IMR-90 (cell line): Measurements from ENCODE around the gene KRTCAP2. TPM values are rescaled to one million over a fixed set of nuclear protein-coding genes. Genes with fewer than 3 reads are reported as not detected.

Experiments
- ATAC-seq: fragments of 200-7000 bp; cut with Tn5 transposase; 2 replicates; pipeline ENCODE4 v1.9.1; 2020; ENCODE audit warnings: low read depth, mild to moderate bottlenecking, moderate library complexity
- BruUV-seq: library from RNA; stranded (reverse); fragments of 400-500 nt; replicated peaks from 2 replicates; lab custom pipeline; 2021; lab: Mats Ljungman, UMichigan
- CTCF ChIA-PET: fragments of 300-600 bp; formaldehyde crosslinking; extraction: SDS; loops from one replicate; lab custom pipeline; 2021; ENCODE audit warnings: antibody characterized with exemption; lab: Yijun Ruan, JAX
- POLR2A ChIA-PET: fragments of 300-600 bp; sonication (Branson Sonifier 250); formaldehyde crosslinking; loops from one replicate; lab custom pipeline; 2022; ENCODE audit warnings: antibody characterized with exemption; ENCODE audit not compliant: unreplicated experiment; lab: Charles Lee
- DNase-seq: peaks from one replicate; pipeline ENCODE4 v3.0.0; 2013
- H2AFZ ChIP-seq: replicated peaks from 2 replicates; pipeline ENCODE3; 2013; ENCODE audit warnings: low read length, mild to moderate bottlenecking; ENCODE audit not compliant: poor library complexity
- H2AK5ac ChIP-seq: 2 replicates; pipeline ENCODE4 v1.6.1; 2013; ENCODE audit warnings: low read depth, low read length, inconsistent platforms
- H2AK9ac ChIP-seq: replicated peaks from 2 replicates; pipeline ENCODE3; 2013; ENCODE audit warnings: mild to moderate bottlenecking, low read depth, low read length, moderate library complexity; ENCODE audit not compliant: poor library complexity
- H2BK120ac ChIP-seq: 2 replicates; pipeline ENCODE4 v1.6.1; 2013; ENCODE audit warnings: low read depth, low read length, inconsistent platforms
- H2BK15ac ChIP-seq: 3 replicates; pipeline ENCODE4 v1.6.1; 2013; ENCODE audit warnings: low read depth, low read length, inconsistent platforms
- H2BK20ac ChIP-seq: 2 replicates; pipeline ENCODE4 v1.6.1; 2013; ENCODE audit warnings: low read depth, mild to moderate bottlenecking, inconsistent platforms, low read length, moderate library complexity
- H2BK5ac ChIP-seq: 2 replicates; pipeline ENCODE4 v1.6.1; 2013; ENCODE audit warnings: mild to moderate bottlenecking, low read depth, low read length, inconsistent platforms; ENCODE audit not compliant: poor library complexity, severe bottlenecking
- H3K14ac ChIP-seq: replicated peaks from 2 replicates; pipeline ENCODE4 v1.6.1; 2013; ENCODE audit warnings: low read depth, low read length, inconsistent platforms
- H3K18ac ChIP-seq: 2 replicates; pipeline ENCODE4 v1.6.1; 2013; ENCODE audit warnings: low read depth, low read length, control low read depth
- H3K23ac ChIP-seq: 2 replicates; pipeline ENCODE4 v1.6.1; 2013; ENCODE audit warnings: low read depth, low read length, inconsistent platforms
- H3K27ac ChIP-seq: 2 replicates; pipeline ENCODE4 v1.5.1; 2013; ENCODE audit warnings: mild to moderate bottlenecking, control low read depth, low read length; ENCODE audit not compliant: insufficient read depth
- H3K27me3 ChIP-seq: 2 replicates; pipeline ENCODE4 v1.6.1; 2013; ENCODE audit warnings: low read length; ENCODE audit not compliant: control insufficient read depth, insufficient read depth
- H3K36me3 ChIP-seq: 2 replicates; pipeline ENCODE4 v1.6.1; 2013; ENCODE audit warnings: low read length, mixed read lengths; ENCODE audit not compliant: control insufficient read depth, insufficient read depth
- H3K4ac ChIP-seq: 2 replicates; pipeline ENCODE4 v1.6.1; 2013; ENCODE audit warnings: low read depth, low read length, inconsistent platforms
- H3K4me1 ChIP-seq: 2 replicates; pipeline ENCODE4 v1.6.1; 2013; ENCODE audit warnings: low read length, mixed read lengths; ENCODE audit not compliant: control insufficient read depth, insufficient read depth
- H3K4me2 ChIP-seq: 2 replicates; pipeline ENCODE4 v1.6.1; 2013; ENCODE audit warnings: low read depth, mild to moderate bottlenecking, control low read depth, low read length, moderate library complexity
- H3K4me3 ChIP-seq: 2 replicates; pipeline ENCODE4 v1.5.1; 2013; ENCODE audit warnings: low read depth, mild to moderate bottlenecking, control low read depth, low read length, moderate library complexity; ENCODE audit not compliant: insufficient read depth
- H3K56ac ChIP-seq: 2 replicates; pipeline ENCODE4 v1.6.1; 2013; ENCODE audit warnings: low read length, inconsistent platforms; ENCODE audit not compliant: insufficient read depth; ENCODE audit errors: extremely low read depth
- H3K79me1 ChIP-seq, 2 experiments: 2 replicates each; pipeline ENCODE4 v1.6.1; 2013; ENCODE audit warnings: low read length in 2 of 2, inconsistent platforms in 1 of 2, low read depth in 1 of 2
- H3K9ac ChIP-seq: 2 replicates; pipeline ENCODE4 v1.6.1; 2013; ENCODE audit warnings: low read depth, low read length, control low read depth
- H3K9me1 ChIP-seq: 2 replicates; pipeline ENCODE4 v1.6.1; 2013; ENCODE audit warnings: low read length, inconsistent platforms; ENCODE audit not compliant: insufficient read depth
- H3K9me3 ChIP-seq: 2 replicates; pipeline ENCODE4 v1.6.1; 2013; ENCODE audit warnings: low read length; ENCODE audit not compliant: control insufficient read depth, insufficient read depth
- H4K20me1 ChIP-seq: 2 replicates; pipeline ENCODE4 v1.6.1; 2013; ENCODE audit warnings: low read length, inconsistent platforms; ENCODE audit not compliant: insufficient read depth
- H4K5ac ChIP-seq: 2 replicates; pipeline ENCODE4 v1.6.1; 2013; ENCODE audit warnings: mild to moderate bottlenecking, low read depth, low read length, control low read depth
- H4K8ac ChIP-seq, 2 experiments: 2 replicates each; pipeline ENCODE4 v1.6.1; 2013; ENCODE audit warnings: low read depth in 2 of 2, low read length in 2 of 2, control low read depth in 1 of 2, inconsistent platforms in 1 of 2
- H4K91ac ChIP-seq: 2 replicates; pipeline ENCODE4 v1.6.1; 2013; ENCODE audit warnings: low read depth, low read length, inconsistent platforms; ENCODE audit not compliant: insufficient read depth
- FOS ChIP-seq: fragments of 150-350 bp; IDR thresholded peaks from 2 replicates; pipeline ENCODE4 v1.6.1; 2016; ENCODE audit warnings: low read depth, low read length
- MXI1 ChIP-seq: IDR thresholded peaks from 2 replicates; pipeline ENCODE4 v1.6.1; 2012; ENCODE audit warnings: low read depth, mild to moderate bottlenecking, low read length, moderate library complexity, borderline replicate concordance
- POLR2A ChIP-seq: IDR thresholded peaks from 2 replicates; pipeline ENCODE4 v1.6.1; 2012; ENCODE audit warnings: mild to moderate bottlenecking, low read depth, low read length
- RCOR1 ChIP-seq: IDR thresholded peaks from 2 replicates; pipeline ENCODE4 v1.6.1; 2012; ENCODE audit warnings: mild to moderate bottlenecking, low read length, improper control_type of control experiment; ENCODE audit not compliant: insufficient replicate concordance
- SMC3 ChIP-seq: fragments of 150-350 bp; IDR thresholded peaks from 2 replicates; pipeline ENCODE4 v1.6.1; 2016; ENCODE audit warnings: low read depth, mild to moderate bottlenecking, antibody characterized with exemption, low read length, moderate library complexity
- WGBS, 2 experiments: methylation state at CpG; one replicate each; pipeline versions ENCODE4 v1.1.5 to v1.1.7; 2013; ENCODE audit warnings: missing lambda C conversion rate in 2 of 2; ENCODE audit not compliant: insufficient read length in 1 of 2; ENCODE audit errors: extremely low coverage in 2 of 2; 5-methylcytosine and 5-hydroxymethylcytosine counted together
- dilution Hi-C: fragments of 300-500 bp; cut with HindIII; formaldehyde crosslinking; loops from one replicate; pipeline ENCODE4 v1.14.3; 2018; ENCODE audit warnings: low sequenced_read_pairs; ENCODE audit not compliant: unreplicated experiment
- in situ Hi-C: fragments of 300-500 bp; cut with MboI; formaldehyde crosslinking; loops from 3 replicates; pipeline ENCODE4 v1.14.3; 2019; ENCODE audit warnings: low sequenced_read_pairs, inconsistent platforms, mixed read lengths
- intact Hi-C: fragments of 100-400 bp; cut with micrococcal nuclease; formaldehyde crosslinking; loops from 2 replicates; pipeline ENCODE4 v1.10.0; 2022
- polyA plus RNA-seq, 3 experiments: library from polyadenylated mRNA; depleted of rRNA; stranded (reverse); fragments of >200 nt; gene quantifications; 2 replicates each; pipeline ENCODE4 v1.2.3, GENCODE V29; 2012; ENCODE audit warnings: low replicate concordance in 1 of 3
- total RNA-seq: library from RNA; depleted of rRNA; stranded (reverse); fragments of >200 nt; gene quantifications from 2 replicates; pipeline ENCODE4 v1.2.3, GENCODE V29; 2012
- TF ChIP-seq, protein P1 (sequence below): fragments of 150-350 bp; IDR thresholded peaks from 2 replicates; pipeline ENCODE4 v1.6.1; 2016; ENCODE audit warnings: low read depth, mild to moderate bottlenecking, low read length, moderate library complexity, borderline replicate concordance
- TF ChIP-seq, protein P2 (sequence below): conservative IDR thresholded peaks from 2 replicates; pipeline ENCODE4 v1.5.1; 2012; ENCODE audit warnings: mild to moderate bottlenecking, low read depth, low read length, improper control_type of control experiment

The KRTCAP2 gene
- total and polyA plus RNA-seq, 2 of the 4 experiments (the other 2 are of a cell fraction), result 76.7 to 232 TPM

DNA sequence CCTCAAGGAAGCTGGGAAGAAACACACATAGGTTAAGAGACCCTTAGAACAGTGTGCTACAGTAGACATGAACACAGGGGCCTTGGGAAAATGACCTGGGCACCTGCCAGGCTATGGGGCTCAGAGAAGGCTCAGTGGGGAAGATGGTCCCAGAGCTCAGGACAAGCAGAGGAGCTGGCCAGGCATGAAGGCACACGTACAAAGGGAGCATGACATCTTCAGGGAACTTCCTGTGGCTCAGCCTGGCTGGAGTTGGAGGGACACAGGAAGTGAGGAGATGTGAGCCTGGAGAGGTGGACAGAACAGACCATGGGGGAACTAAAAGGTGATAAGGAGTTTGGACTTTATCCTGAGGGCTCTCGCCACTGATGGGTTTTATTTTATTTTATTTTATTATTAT lies 41.2 kb downstream of the KRTCAP2 start:
- intact Hi-C loops, result no loop called here
- no TSS peak for BruUV-seq
- Histone ChIP-seq H3K56ac (no peak overlapping the region), H4K8ac (no peak overlapping the region), H3K4me1 (peaks cover 23% of the 10 kb centered on the region), H3K18ac (no peak overlapping the region), H2BK5ac (no peak overlapping the region), H2AFZ (no peak overlapping the region), H3K9me3 (no peaks in the 10 kb centered on the region), H3K9ac (no peak overlapping the region), H3K14ac (no peak overlapping the region), H3K4me2 (no peak overlapping the region), H3K27ac (no peak overlapping the region), H3K27me3 (peaks cover 21% of the 10 kb centered on the region), H2BK120ac (no peak overlapping the region), H3K4me3 (no peak overlapping the region), H2BK20ac (no peak overlapping the region), H4K20me1 (no peaks in the 10 kb centered on the region; the same call in 1 of the 2 replicates), H4K91ac (no peak overlapping the region), H3K36me3 (peaks cover 6% of the 10 kb centered on the region), H3K4ac (no peak overlapping the region), H3K79me1 (peaks cover 3 to 14% of the 10 kb centered on the region in 2 experiments; a peak in 3 of 4 replicates), H4K5ac (no peak overlapping the region), H2BK15ac (no peak overlapping the region), H2AK9ac (no peak overlapping the region), H3K9me1 (peaks cover 19% of the 10 kb centered on the region; the same call in 1 of the 2 replicates), H2AK5ac (no peak overlapping the region), H3K23ac (no peak overlapping the region)
- in situ Hi-C loops, result no loop called here
- no peak for DNase-seq
- ATAC-seq, result no peak
- TF ChIP-seq, protein P1, sequence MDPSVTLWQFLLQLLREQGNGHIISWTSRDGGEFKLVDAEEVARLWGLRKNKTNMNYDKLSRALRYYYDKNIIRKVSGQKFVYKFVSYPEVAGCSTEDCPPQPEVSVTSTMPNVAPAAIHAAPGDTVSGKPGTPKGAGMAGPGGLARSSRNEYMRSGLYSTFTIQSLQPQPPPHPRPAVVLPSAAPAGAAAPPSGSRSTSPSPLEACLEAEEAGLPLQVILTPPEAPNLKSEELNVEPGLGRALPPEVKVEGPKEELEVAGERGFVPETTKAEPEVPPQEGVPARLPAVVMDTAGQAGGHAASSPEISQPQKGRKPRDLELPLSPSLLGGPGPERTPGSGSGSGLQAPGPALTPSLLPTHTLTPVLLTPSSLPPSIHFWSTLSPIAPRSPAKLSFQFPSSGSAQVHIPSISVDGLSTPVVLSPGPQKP, result no peak
- TF ChIP-seq MXI1, result no peak
- no peak for TF ChIP-seq RCOR1
- TF ChIP-seq FOS, result no peak
- no peak for TF ChIP-seq POLR2A
- no peak for TF ChIP-seq SMC3
- TF ChIP-seq, protein P2, sequence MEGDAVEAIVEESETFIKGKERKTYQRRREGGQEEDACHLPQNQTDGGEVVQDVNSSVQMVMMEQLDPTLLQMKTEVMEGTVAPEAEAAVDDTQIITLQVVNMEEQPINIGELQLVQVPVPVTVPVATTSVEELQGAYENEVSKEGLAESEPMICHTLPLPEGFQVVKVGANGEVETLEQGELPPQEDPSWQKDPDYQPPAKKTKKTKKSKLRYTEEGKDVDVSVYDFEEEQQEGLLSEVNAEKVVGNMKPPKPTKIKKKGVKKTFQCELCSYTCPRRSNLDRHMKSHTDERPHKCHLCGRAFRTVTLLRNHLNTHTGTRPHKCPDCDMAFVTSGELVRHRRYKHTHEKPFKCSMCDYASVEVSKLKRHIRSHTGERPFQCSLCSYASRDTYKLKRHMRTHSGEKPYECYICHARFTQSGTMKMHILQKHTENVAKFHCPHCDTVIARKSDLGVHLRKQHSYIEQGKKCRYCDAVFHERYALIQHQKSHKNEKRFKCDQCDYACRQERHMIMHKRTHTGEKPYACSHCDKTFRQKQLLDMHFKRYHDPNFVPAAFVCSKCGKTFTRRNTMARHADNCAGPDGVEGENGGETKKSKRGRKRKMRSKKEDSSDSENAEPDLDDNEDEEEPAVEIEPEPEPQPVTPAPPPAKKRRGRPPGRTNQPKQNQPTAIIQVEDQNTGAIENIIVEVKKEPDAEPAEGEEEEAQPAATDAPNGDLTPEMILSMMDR, result no peak
- WGBS, 2 experiments, result 57% methylated on average over 1 of the region's 2 CpGs; no CpG with 5 or more reads in 1 of the 2 experiments
- dilution Hi-C loops, result no loop called here
- ChIA-PET POLR2A (no interaction called here), CTCF (no interaction called here)
